Neural progenitor cell (in vitro differentiated cells): Measurements from ENCODE around the gene CPT1B. TPM values are rescaled to one million over a fixed set of nuclear protein-coding genes. Genes with fewer than 3 reads are reported as not detected.

Experiments
- DNase-seq: peaks from one replicate; pipeline ENCODE4 v3.0.0-alpha.2; 2016; ENCODE audit warnings: low spot score
- H2AFZ ChIP-seq: fragments of 200-600 bp; sonication (generic); replicated peaks from 2 replicates; pipeline ENCODE4 v1.6.1; 2016; ENCODE audit warnings: antibody characterized with exemption
- H3F3A ChIP-seq: fragments of 200-600 bp; sonication (generic); 2 replicates; pipeline ENCODE4 v1.6.1; 2016; ENCODE audit warnings: antibody characterized with exemption, low read depth
- H3K27ac ChIP-seq: fragments of 200-600 bp; sonication (generic); 2 replicates; pipeline ENCODE4 v1.5.1; 2016; ENCODE audit warnings: mild to moderate bottlenecking
- H3K27me3 ChIP-seq: fragments of 200-600 bp; sonication (generic); 2 replicates; pipeline ENCODE4 v1.6.1; 2016; ENCODE audit warnings: mild to moderate bottlenecking, moderate library complexity
- H3K36me3 ChIP-seq: fragments of 200-600 bp; sonication (generic); 2 replicates; pipeline ENCODE4 v1.5.1; 2016
- H3K4me1 ChIP-seq: fragments of 200-600 bp; sonication (generic); 2 replicates; pipeline ENCODE4 v1.6.1; 2016; ENCODE audit warnings: mixed run types
- H3K4me2 ChIP-seq: fragments of 200-600 bp; sonication (generic); 2 replicates; pipeline ENCODE4 v1.6.1; 2016
- H3K4me3 ChIP-seq: fragments of 200-600 bp; sonication (generic); 2 replicates; pipeline ENCODE4 v1.5.1; 2016
- H3K79me2 ChIP-seq: fragments of 200-600 bp; sonication (generic); 2 replicates; pipeline ENCODE4 v1.6.1; 2016; ENCODE audit warnings: low read depth
- H3K9ac ChIP-seq: fragments of 200-600 bp; sonication (generic); 2 replicates; pipeline ENCODE4 v1.6.1; 2016
- H3K9me3 ChIP-seq: fragments of 200-600 bp; sonication (generic); 2 replicates; pipeline ENCODE4 v1.5.1; 2016; ENCODE audit warnings: low read depth
- H4K20me1 ChIP-seq: fragments of 200-600 bp; sonication (generic); 2 replicates; pipeline ENCODE4 v1.6.1; 2016; ENCODE audit warnings: low read depth
- H3K27ac Mint-ChIP-seq: 3 replicates; pipeline ENCODE4 v1.8.0; 2021; ENCODE audit warnings: mixed read lengths
- H3K27me3 Mint-ChIP-seq: 2 replicates; pipeline ENCODE4 v1.8.0; 2022; ENCODE audit warnings: low read depth, mild to moderate bottlenecking, inconsistent platforms, moderate library complexity, mixed read lengths; ENCODE audit not compliant: insufficient read depth
- H3K36me3 Mint-ChIP-seq: 3 replicates; pipeline ENCODE4 v1.8.0; 2021; ENCODE audit warnings: mixed read lengths
- H3K4me1 Mint-ChIP-seq: 3 replicates; pipeline ENCODE4 v1.8.0; 2021; ENCODE audit warnings: mixed read lengths
- H3K4me3 Mint-ChIP-seq: 3 replicates; pipeline ENCODE4 v1.8.0; 2021; ENCODE audit warnings: mild to moderate bottlenecking, moderate library complexity, mixed read lengths
- H3K9me3 Mint-ChIP-seq: 3 replicates; pipeline ENCODE4 v1.8.0; 2020; ENCODE audit warnings: mixed read lengths
- CTCF ChIP-seq: fragments of 200-600 bp; sonication (generic); IDR thresholded peaks from 2 replicates; pipeline ENCODE4 v1.5.1; 2017; ENCODE audit warnings: antibody characterized with exemption, mild to moderate bottlenecking
- EZH2 ChIP-seq: fragments of 200-600 bp; sonication (generic); IDR thresholded peaks from 2 replicates; pipeline ENCODE4 v1.6.1; 2017; ENCODE audit warnings: antibody characterized with exemption, mild to moderate bottlenecking, moderate library complexity
- EZH2phosphoT487 ChIP-seq: fragments of 200-600 bp; sonication (generic); IDR thresholded peaks from 2 replicates; pipeline ENCODE4 v1.6.1; 2017; ENCODE audit warnings: antibody characterized with exemption
- total RNA-seq: library from RNA; depleted of rRNA; stranded (reverse); fragments of >200 nt; gene quantifications from 2 replicates; pipeline ENCODE4 v1.2.3, GENCODE V29; 2015; ENCODE audit warnings: low replicate concordance

Gene CPT1B
- total RNA-seq, 1 donor from 2014 or later = 33.9 TPM

GRCh38 chr22:50574383-50574755 is 3.9 kb downstream of the CPT1B start:
- Histone ChIP-seq H3K79me2 (no peaks in the 10 kb centered on the region), H3K9me3 (no peaks in the 10 kb centered on the region), H3F3A (no peaks in the 10 kb centered on the region), H3K36me3 (no peaks in the 10 kb centered on the region), H3K27ac (no peak overlapping the region), H3K4me1 (no peaks in the 10 kb centered on the region), H3K9ac (no peak overlapping the region), H4K20me1 (no peaks in the 10 kb centered on the region), H3K4me2 (no peak overlapping the region), H3K27me3 (no peaks in the 10 kb centered on the region), H2AFZ (no peak overlapping the region), H3K4me3 (no peak overlapping the region)
- no peak for TF ChIP-seq EZH2
- TF ChIP-seq EZH2phosphoT487 = no peak
- TF ChIP-seq CTCF = no peak
- H3K27ac Mint-ChIP-seq = no peak overlapping the region
- H3K36me3 Mint-ChIP-seq = peaks cover 12% of the 10 kb centered on the region
- no peak for DNase-seq
- peaks cover 6% of the 10 kb centered on the region for H3K27me3 Mint-ChIP-seq
- no peaks in the 10 kb centered on the region for H3K9me3 Mint-ChIP-seq
- H3K4me3 Mint-ChIP-seq = no peak overlapping the region
- no peaks in the 10 kb centered on the region for H3K4me1 Mint-ChIP-seq

- no peak overlapping the region for H3K4me2 ChIP-seq
- no peaks in the 10 kb centered on the region for H3K36me3 ChIP-seq
- Mint-ChIP-seq H3K27me3 (peaks cover 6% of the 10 kb centered on the region), H3K4me3 (no peak overlapping the region), H3K9me3 (no peaks in the 10 kb centered on the region), H3K27ac (no peak overlapping the region), H3K36me3 (peaks cover 13% of the 10 kb centered on the region), H3K4me1 (no peaks in the 10 kb centered on the region)
- H3K79me2 ChIP-seq = no peaks in the 10 kb centered on the region
- H3K9me3 ChIP-seq = no peaks in the 10 kb centered on the region
- H3K4me3 ChIP-seq = no peak overlapping the region
- no peak for DNase-seq
- TF ChIP-seq EZH2phosphoT487 = no peak
- TF ChIP-seq EZH2 = no peak
- TF ChIP-seq CTCF = no peak
- H3F3A ChIP-seq = no peaks in the 10 kb centered on the region
- H4K20me1 ChIP-seq = no peaks in the 10 kb centered on the region
- H3K27ac ChIP-seq = no peak overlapping the region
- H3K27me3 ChIP-seq = no peaks in the 10 kb centered on the region
- no peaks in the 10 kb centered on the region for H3K4me1 ChIP-seq
- H2AFZ ChIP-seq = no peak overlapping the region
- H3K9ac ChIP-seq = no peak overlapping the region
Measured at GRCh38 chr22:50573491-50574382, 4.5 kb downstream of the CPT1B start.

- Mint-ChIP-seq H3K9me3 (no peaks in the 10 kb centered on the region), H3K27me3 (peaks cover 6% of the 10 kb centered on the region), H3K27ac (no peak overlapping the region), H3K4me3 (no peak overlapping the region), H3K4me1 (no peaks in the 10 kb centered on the region), H3K36me3 (peaks cover 13% of the 10 kb centered on the region)
- Histone ChIP-seq H3K27me3 (no peaks in the 10 kb centered on the region), H4K20me1 (no peaks in the 10 kb centered on the region), H3K4me2 (no peak overlapping the region), H3K4me1 (no peaks in the 10 kb centered on the region), H3K4me3 (no peak overlapping the region), H3F3A (no peaks in the 10 kb centered on the region), H3K27ac (no peak overlapping the region), H3K9me3 (no peaks in the 10 kb centered on the region), H3K36me3 (no peaks in the 10 kb centered on the region), H3K9ac (no peak overlapping the region), H2AFZ (no peak overlapping the region), H3K79me2 (no peaks in the 10 kb centered on the region)
- no peak for DNase-seq
- TF ChIP-seq CTCF = no peak
- no peak for TF ChIP-seq EZH2phosphoT487
- TF ChIP-seq EZH2 = no peak
Measured at GRCh38 chr22:50572965-50573364, 5.3 kb downstream of the CPT1B start.
